Muscle of leg (tissue), 11 donors: ENCODE data around the gene WNT7B. TPM values are rescaled to one million over a fixed set of nuclear protein-coding genes. Genes with fewer than 3 reads are reported as not detected.
"Not testable (repeated sequence)": the region's sequence is repeated elsewhere in the genome, so short reads cannot be mapped to it uniquely, and the experiment has no call there.

ENCODE experiments used
- DNase-seq: peaks from one replicate; pipeline ENCODE4 v3.0.0; 2013
- H3K27ac ChIP-seq: one replicate; pipeline ENCODE4 v1.5.1; 2013; ENCODE audit warnings: mild to moderate bottlenecking, low read length, control low read depth
- H3K27me3 ChIP-seq: one replicate; pipeline ENCODE4 v1.6.1; 2013; ENCODE audit warnings: low read length; ENCODE audit not compliant: control insufficient read depth, insufficient read depth
- H3K36me3 ChIP-seq: one replicate; pipeline ENCODE4 v1.6.1; 2013; ENCODE audit warnings: low read length; ENCODE audit not compliant: control insufficient read depth, insufficient read depth
- H3K4me1 ChIP-seq: one replicate; pipeline ENCODE4 v1.6.1; 2013; ENCODE audit warnings: low read length; ENCODE audit not compliant: control insufficient read depth, insufficient read depth
- H3K4me3 ChIP-seq: one replicate; pipeline ENCODE4 v1.5.1; 2013; ENCODE audit warnings: low read length, control low read depth
- H3K9me3 ChIP-seq: replicated peaks from 2 replicates; pipeline ENCODE4 v1.6.1; 2013; ENCODE audit warnings: low read depth, low read length; ENCODE audit not compliant: control insufficient read depth
- WGBS: methylation state at CpG from one replicate; pipeline ENCODE4 v1.1.5; 2013; ENCODE audit warnings: missing lambda C conversion rate; ENCODE audit not compliant: insufficient coverage; 5-methylcytosine and 5-hydroxymethylcytosine counted together
- polyA plus RNA-seq, 8 donors: library from polyadenylated mRNA; unstranded; fragments of 120-200 nt; gene quantifications; one replicate each; pipeline versions ENCODE4 v1.2.1 to v1.2.3, GENCODE V29; 2013; ENCODE audit warnings: inconsistent platforms in 1 of 8, low replicate concordance in 1 of 8; ENCODE audit not compliant: insufficient read length in 8 of 8, insufficient read depth in 1 of 8
- total RNA-seq: library from RNA; stranded (reverse); fragments of 120-200 nt; gene quantifications from one replicate; pipeline ENCODE4 v1.2.4, GENCODE V29; 2013

WNT7B gene
- total and polyA plus RNA-seq, 9 donors, result 0.04 to 3.4 (median 0.08) TPM; not detected in 2

DNA sequence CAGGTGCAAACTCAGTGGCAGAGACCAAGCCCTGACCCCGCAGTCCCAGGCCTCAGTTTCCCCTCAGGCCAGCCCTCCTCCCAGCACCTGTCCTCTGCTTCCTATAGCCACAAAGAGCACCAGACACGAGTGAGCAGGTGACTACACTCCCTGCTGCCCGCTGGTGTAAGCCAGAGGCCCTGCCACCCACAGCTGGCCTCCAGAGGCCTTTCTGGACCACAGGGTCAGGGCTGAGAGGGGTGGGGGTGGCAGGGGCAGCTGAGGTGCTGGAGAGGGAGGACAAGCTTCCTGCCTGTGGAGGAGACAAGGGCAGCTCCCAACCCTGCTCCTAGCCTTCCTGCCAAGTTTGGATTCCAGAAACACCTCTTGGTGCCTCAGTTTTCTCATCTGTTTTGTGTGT lies 31.3 kb upstream of the WNT7B start:
- peaks cover 6% of the 10 kb centered on the region for H3K9me3 ChIP-seq
- 54% methylated on average over 3 of the region's 3 CpGs for WGBS
- no peaks in the 10 kb centered on the region for H3K27me3 ChIP-seq
- H3K36me3 ChIP-seq, result no peaks in the 10 kb centered on the region
- H3K27ac ChIP-seq, result peak overlapping the region; percentile 95
- no peak for DNase-seq
- H3K4me1 ChIP-seq, result peaks cover 64% of the 10 kb centered on the region
- no peak overlapping the region for H3K4me3 ChIP-seq

DNA sequence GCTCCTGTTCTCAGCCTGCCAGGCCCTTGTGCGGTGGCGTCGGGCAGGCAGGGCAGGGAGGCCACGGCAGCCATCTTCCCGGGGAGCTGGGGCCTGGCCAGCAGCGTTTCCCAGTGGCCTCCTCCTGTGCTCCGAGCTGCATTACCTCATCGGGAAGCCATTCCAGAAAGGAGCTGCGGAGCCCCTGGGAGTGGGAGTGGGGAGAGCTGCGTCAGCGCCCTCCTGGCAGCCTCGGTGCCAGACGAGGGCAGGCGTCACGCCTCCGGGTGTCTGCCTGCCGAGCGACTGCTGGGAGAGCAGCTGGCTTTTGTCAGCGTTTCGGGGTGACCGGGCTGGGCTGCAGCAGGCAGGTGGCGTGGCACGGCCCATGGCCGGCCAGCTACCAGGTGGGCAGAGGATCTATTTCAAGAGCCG lies 30.9 kb upstream of the WNT7B start:
- Histone ChIP-seq H3K9me3 (peaks cover 6% of the 10 kb centered on the region), H3K27me3 (no peaks in the 10 kb centered on the region), H3K27ac (peak overlapping the region; percentile 95), H3K36me3 (no peaks in the 10 kb centered on the region), H3K4me3 (no peak overlapping the region), H3K4me1 (peaks cover 64% of the 10 kb centered on the region)
- 14% methylated on average over 25 of the region's 25 CpGs for WGBS
- peak; percentile 96 for DNase-seq

GRCh38 chr22:46007003-46007847 lies 30.3 kb upstream of the WNT7B start:
- DNase-seq, result peak; percentile 90
- Histone ChIP-seq H3K4me1 (peaks cover 62% of the 10 kb centered on the region), H3K27ac (peak overlapping the region; percentile 95), H3K4me3 (no peak overlapping the region), H3K27me3 (no peaks in the 10 kb centered on the region), H3K36me3 (no peaks in the 10 kb centered on the region), H3K9me3 (peaks cover 6% of the 10 kb centered on the region)
- WGBS, result 20% methylated on average over 36 of the region's 36 CpGs

DNA sequence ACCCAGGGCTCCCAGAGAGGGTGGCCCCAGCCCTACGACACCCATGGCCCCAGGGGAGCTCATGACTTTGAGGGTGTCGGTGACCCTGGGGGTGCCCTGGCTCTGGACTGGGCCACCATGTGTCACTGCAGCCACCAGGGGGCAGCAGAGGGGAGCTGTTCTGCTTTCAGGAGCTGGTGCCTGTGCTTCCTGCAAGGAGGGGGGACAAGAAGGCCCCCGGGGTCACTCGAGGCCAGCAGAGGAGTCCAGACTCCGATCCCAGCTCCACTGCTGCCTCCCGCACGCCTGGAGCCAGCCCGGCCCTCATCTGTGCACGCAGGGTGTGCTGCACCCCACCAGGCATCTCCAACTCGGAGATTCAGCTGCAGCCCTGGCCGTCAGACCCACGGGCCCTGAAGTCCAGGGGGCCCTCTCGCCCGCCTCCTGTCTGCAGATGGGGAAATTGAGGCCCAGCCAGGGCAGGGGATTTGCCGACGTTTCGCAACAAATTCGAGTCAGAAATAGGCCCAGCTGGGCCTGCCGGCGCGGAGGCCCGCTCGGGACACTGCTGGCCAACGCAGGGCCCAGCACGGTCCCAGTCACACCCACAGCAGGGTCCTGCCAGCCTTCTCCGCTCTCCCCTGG lies 29.5 kb upstream of the WNT7B start:
- peak; percentile 97 for DNase-seq
- no peaks in the 10 kb centered on the region for H3K36me3 ChIP-seq
- no peak overlapping the region for H3K4me3 ChIP-seq
- no peaks in the 10 kb centered on the region for H3K27me3 ChIP-seq
- peaks cover 62% of the 10 kb centered on the region for H3K4me1 ChIP-seq
- H3K27ac ChIP-seq, result peak overlapping the region; percentile 95
- peaks cover 6% of the 10 kb centered on the region for H3K9me3 ChIP-seq
- WGBS, result 16% methylated on average over 26 of the region's 26 CpGs

DNA sequence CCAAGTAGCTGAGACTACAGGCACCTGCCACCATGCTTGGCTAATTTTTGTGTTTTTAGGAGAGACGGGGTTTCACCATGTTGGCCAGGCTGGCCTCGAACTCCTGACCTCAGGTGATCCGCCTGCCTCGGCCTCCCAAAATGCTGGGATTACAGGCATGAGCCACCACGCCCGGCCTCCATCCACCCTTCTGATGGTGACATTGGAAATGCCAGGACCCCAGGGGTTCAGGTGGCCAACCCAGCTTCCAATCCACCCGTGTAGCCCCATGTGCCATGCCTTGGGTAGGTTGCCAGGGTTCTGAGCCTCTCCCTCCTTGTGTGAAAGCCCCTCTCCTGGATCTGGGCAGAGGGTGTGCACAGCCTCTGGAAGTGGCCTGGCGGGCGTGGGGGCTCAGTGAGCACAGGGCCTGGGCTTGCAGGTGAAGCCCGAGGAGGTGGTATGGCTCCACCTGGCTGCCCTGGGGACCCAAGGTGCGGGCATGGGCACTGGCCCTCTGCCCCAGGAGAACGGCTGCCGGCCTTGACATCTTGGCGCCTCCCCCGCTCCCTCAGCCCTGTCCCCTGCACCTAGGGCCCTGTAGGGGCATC lies 28.2 kb upstream of the WNT7B start:
- H3K4me3 ChIP-seq, H3K36me3 ChIP-seq, H3K9me3 ChIP-seq, H3K27me3 ChIP-seq, DNase-seq, H3K27ac ChIP-seq: not testable (repeated sequence)
- peaks cover 62% of the 10 kb centered on the region for H3K4me1 ChIP-seq
- WGBS, result 89% methylated on average over 14 of the region's 15 CpGs

DNA sequence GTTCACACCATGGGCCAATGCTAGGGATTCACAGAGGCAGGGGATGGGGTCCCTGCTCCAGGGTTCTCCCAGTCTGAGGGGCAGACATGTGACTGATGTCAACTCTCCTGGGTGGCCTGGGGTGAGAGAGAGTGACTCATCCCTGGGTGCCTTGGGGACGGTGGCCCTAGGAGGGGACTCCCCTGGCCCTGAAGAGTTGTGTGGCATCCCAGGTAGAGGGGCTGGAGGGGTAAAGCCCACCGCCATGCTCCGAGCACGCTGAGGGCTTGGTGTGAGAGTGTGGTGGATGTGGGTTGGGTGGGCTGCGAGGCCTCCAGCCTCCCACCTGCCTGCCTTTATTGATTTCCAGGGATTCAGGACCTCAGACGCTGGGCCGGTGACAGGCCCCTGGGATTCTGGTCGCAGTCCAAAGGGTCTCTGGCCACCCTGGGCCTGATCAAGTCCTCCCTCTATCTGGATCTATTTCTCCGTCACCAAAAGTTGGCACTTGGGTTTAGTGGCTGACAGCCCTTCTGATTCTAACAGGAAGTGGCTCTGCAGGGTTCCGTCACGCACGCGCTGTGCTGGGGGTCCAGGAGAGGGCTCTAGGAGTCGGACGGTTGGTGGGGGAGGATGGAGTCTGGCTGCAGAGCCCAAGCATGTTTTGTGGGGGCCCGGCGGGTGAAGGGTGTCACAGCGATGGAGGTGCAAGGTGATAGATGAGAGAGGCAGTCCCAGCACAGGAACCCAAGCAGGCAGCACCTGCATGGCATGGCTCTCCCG lies 27.3 kb upstream of the WNT7B start:
- H3K4me1 ChIP-seq, result peaks cover 67% of the 10 kb centered on the region

GRCh38 chr22:46003271-46004091 lies 26.5 kb upstream of the WNT7B start:
- H3K36me3 ChIP-seq, result no peaks in the 10 kb centered on the region
- no peak overlapping the region for H3K27ac ChIP-seq
- no peak for DNase-seq
- no peaks in the 10 kb centered on the region for H3K27me3 ChIP-seq
- WGBS, result 82% methylated on average over 19 of the region's 24 CpGs
- no peak overlapping the region for H3K4me3 ChIP-seq
- H3K4me1 ChIP-seq, result peaks cover 73% of the 10 kb centered on the region
- H3K9me3 ChIP-seq, result no peaks in the 10 kb centered on the region

More for the DNA sequence above, 27.3 kb upstream of the WNT7B start:
- Histone ChIP-seq H3K9me3 (no peaks in the 10 kb centered on the region), H3K27me3 (no peaks in the 10 kb centered on the region), H3K4me3 (no peak overlapping the region), H3K36me3 (no peaks in the 10 kb centered on the region), H3K27ac (no peak overlapping the region)
- whole genome bisulfite sequencing, result 70% methylated on average over 7 of the region's 19 CpGs
- DNase-seq, result no peak

- peaks cover 73% of the 10 kb centered on the region for H3K4me1 ChIP-seq
- 79% methylated on average over 6 of the region's 8 CpGs for WGBS
- H3K4me3 ChIP-seq, result no peak overlapping the region
- H3K27ac ChIP-seq, result no peak overlapping the region
- DNase-seq, result no peak
- H3K36me3 ChIP-seq, result no peaks in the 10 kb centered on the region
- H3K27me3 ChIP-seq, result no peaks in the 10 kb centered on the region
- H3K9me3 ChIP-seq, result no peaks in the 10 kb centered on the region
These were observed 25.9 kb upstream of the WNT7B start for GRCh38 chr22:46002757-46003270.

DNA sequence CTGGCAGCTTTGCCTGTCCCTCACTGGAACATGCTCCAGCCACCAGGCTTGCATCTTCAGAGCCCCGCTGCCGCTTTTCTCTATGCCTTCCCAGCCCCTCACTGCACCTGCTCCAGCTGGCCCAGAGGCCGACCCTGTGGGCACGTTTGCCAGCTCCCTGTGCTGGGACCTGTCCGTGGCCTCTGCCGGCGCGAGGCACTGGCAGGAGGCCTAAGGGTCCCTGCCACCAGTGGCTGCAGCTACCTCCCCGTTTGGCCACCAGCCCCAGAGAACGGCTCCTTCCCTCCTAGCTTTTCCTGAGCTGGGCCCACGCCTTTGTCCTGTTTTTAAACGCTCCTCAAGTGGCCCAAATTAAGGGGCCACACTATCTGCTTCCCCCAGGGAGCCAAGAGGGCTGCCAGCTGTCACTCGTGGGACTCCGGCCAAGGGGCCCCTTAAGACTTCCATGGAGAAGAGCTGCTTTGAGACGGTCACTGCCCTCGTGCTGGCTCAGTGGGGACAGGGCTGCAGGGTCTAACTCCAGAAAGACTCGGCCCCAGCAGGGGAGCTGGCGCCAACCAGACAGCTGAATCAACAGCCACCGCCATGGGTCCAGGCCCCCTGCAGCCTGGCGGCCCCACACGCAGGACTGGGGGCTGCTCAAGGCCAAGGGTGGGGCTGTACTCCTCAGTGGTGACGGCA lies 24.6 kb upstream of the WNT7B start:
- 45% methylated on average over 21 of the region's 22 CpGs for WGBS
- Histone ChIP-seq H3K9me3 (no peaks in the 10 kb centered on the region), H3K27me3 (no peaks in the 10 kb centered on the region), H3K4me3 (no peak overlapping the region), H3K27ac (peak overlapping the region; percentile 60), H3K36me3 (no peaks in the 10 kb centered on the region), H3K4me1 (peaks cover 73% of the 10 kb centered on the region)
- DNase-seq, result peak; percentile 64
